HCT116 (cell line): ENCODE results near the gene NYAP1. TPM values are rescaled to one million over a fixed set of nuclear protein-coding genes. Genes with fewer than 3 reads are reported as not detected.

Experiments used
- ATAC-seq: fragments of 200-7000 bp; cut with Tn5 transposase; 2 replicates; pipeline ENCODE4 v1.9.1; 2020; ENCODE audit warnings: mild to moderate bottlenecking, moderate library complexity
- BruUV-seq: library from RNA; stranded (reverse); fragments of 400-500 nt; replicated peaks from 2 replicates; lab custom pipeline; 2021; lab: Mats Ljungman, UMichigan
- CTCF ChIA-PET: fragments of 300-600 bp; sonication (Branson Sonifier 250); formaldehyde crosslinking; loops from one replicate; lab custom pipeline; 2021; ENCODE audit warnings: antibody characterized with exemption; lab: Charles Lee
- POLR2A ChIA-PET: fragments of 300-600, 350-600 bp; sonication (Branson Sonifier 250); formaldehyde crosslinking; loops from one replicate; lab custom pipeline; 2021; ENCODE audit warnings: antibody characterized with exemption; lab: Charles Lee
- RAD21 ChIA-PET, 2 experiments: fragments of 300-600 bp; sonication (Branson Sonifier 250); formaldehyde crosslinking; loops; one replicate each; lab custom pipeline; 2023; ENCODE audit warnings: low total read pairs in 2 of 2; ENCODE audit not compliant: uncharacterized antibody in 2 of 2, unreplicated experiment in 2 of 2, low non-redundant PET in 1 of 2; lab: Charles Lee
- DNase-seq: peaks from one replicate; pipeline ENCODE4 v3.0.0-alpha.2; 2010; ENCODE audit warnings: low read depth, low spot score
- H2AFZ ChIP-seq: fragments of 200-600 bp; shearing (Covaris generic), sonication (generic); 2 replicates; pipeline ENCODE4 v1.6.1; 2017; ENCODE audit warnings: low read depth, mixed run types, mixed read lengths, antibody characterized with exemption, low read length; ENCODE audit not compliant: poor library complexity, severe bottlenecking
- H3K27ac ChIP-seq: 2 replicates; pipeline ENCODE4 v1.5.1; 2012; ENCODE audit warnings: low read depth, low read length
- H3K27me3 ChIP-seq: fragments of 200-600 bp; sonication (generic); 2 replicates; pipeline ENCODE4 v1.6.1; 2016; ENCODE audit warnings: mixed run types, low read length, mixed read lengths; ENCODE audit not compliant: insufficient read depth
- H3K36me3 ChIP-seq, 2 experiments: fragments of 200-500 bp in 1 of 2; fragments of 200-600 bp in 1 of 2; sonication (Bioruptor generic) in 1 of 2; sonication (generic) in 1 of 2; 2 replicates each; pipeline versions ENCODE4 v1.5.1 to v1.6.1; 2014 to 2016; ENCODE audit warnings: low read length in 2 of 2, inconsistent platforms in 1 of 2, mixed read lengths in 1 of 2, mixed run types in 1 of 2; ENCODE audit not compliant: insufficient read depth in 2 of 2, control insufficient read depth in 1 of 2
- H3K4me1 ChIP-seq, 2 experiments: fragments of 200-600 bp in 1 of 2; sonication (generic) in 1 of 2; 2 replicates each; pipeline versions ENCODE4 v1.5.1 to v1.6.1; 2012 to 2017; ENCODE audit warnings: low read length in 2 of 2, inconsistent platforms in 1 of 2, mild to moderate bottlenecking in 1 of 2, mixed read lengths in 1 of 2, mixed run types in 1 of 2, moderate library complexity in 1 of 2; ENCODE audit not compliant: insufficient read depth in 2 of 2, control insufficient read depth in 1 of 2
- H3K4me2 ChIP-seq: fragments of 200-600 bp; sonication (generic); 2 replicates; pipeline ENCODE4 v1.6.1; 2017; ENCODE audit warnings: mixed run types, low read length, mixed read lengths
- H3K4me3 ChIP-seq, 2 experiments: fragments of 200-600 bp in 1 of 2; sonication (generic) in 1 of 2; replicated peaks in 1 of 2; 2 replicates each; pipeline ENCODE4 v1.5.1; 2011 to 2016; ENCODE audit warnings: low read length in 2 of 2, control low read depth in 1 of 2, low read depth in 1 of 2, mild to moderate bottlenecking in 1 of 2, mixed read lengths in 1 of 2, mixed run types in 1 of 2
- H3K79me2 ChIP-seq: fragments of 200-600 bp; sonication (generic); 2 replicates; pipeline ENCODE4 v1.6.1; 2017; ENCODE audit warnings: mild to moderate bottlenecking, mixed run types, low read length, moderate library complexity, mixed read lengths; ENCODE audit not compliant: insufficient read depth
- H3K9ac ChIP-seq: fragments of 200-600 bp; sonication (generic); 2 replicates; pipeline ENCODE4 v1.6.1; 2016; ENCODE audit warnings: low read length, mixed read lengths
- H3K9me2 ChIP-seq: fragments of 200-600 bp; sonication (generic), shearing (Covaris generic); 2 replicates; pipeline ENCODE4 v1.6.1; 2017; ENCODE audit warnings: mixed run types, mild to moderate bottlenecking, moderate library complexity; ENCODE audit not compliant: insufficient read depth
- H3K9me3 ChIP-seq, 2 experiments: fragments of 200-500 bp in 1 of 2; fragments of 200-600 bp in 1 of 2; sonication (Bioruptor generic) in 1 of 2; sonication (generic) in 1 of 2; 2 replicates each; pipeline ENCODE4 v1.6.1; 2014 to 2017; ENCODE audit warnings: low read length in 2 of 2, mixed read lengths in 2 of 2, inconsistent platforms in 1 of 2, low read depth in 1 of 2, mild to moderate bottlenecking in 1 of 2, mixed run types in 1 of 2, moderate library complexity in 1 of 2; ENCODE audit not compliant: control insufficient read depth in 1 of 2, insufficient read depth in 1 of 2
- H4K20me1 ChIP-seq: fragments of 200-600 bp; sonication (generic), shearing (Covaris generic); 2 replicates; pipeline ENCODE4 v1.6.1; 2017; ENCODE audit warnings: mixed run types, mild to moderate bottlenecking, moderate library complexity; ENCODE audit not compliant: insufficient read depth
- CBX3 ChIP-seq: IDR thresholded peaks from 2 replicates; pipeline ENCODE4 v1.6.1; 2012; ENCODE audit warnings: low read depth
- EGR1 ChIP-seq: IDR thresholded peaks from 2 replicates; pipeline ENCODE4 v1.6.1; 2012; ENCODE audit warnings: low read depth
- ELF1 ChIP-seq: IDR thresholded peaks from 2 replicates; pipeline ENCODE4 v1.6.1; 2012; ENCODE audit warnings: low read depth, borderline replicate concordance
- EZH2 ChIP-seq: fragments of 200-600 bp; sonication (generic); IDR thresholded peaks from 2 replicates; pipeline ENCODE4 v1.6.1; 2017; ENCODE audit warnings: antibody characterized with exemption, mixed run types
- EZH2phosphoT487 ChIP-seq: fragments of 200-600 bp; IDR thresholded peaks from 2 replicates; pipeline ENCODE4 v1.6.1; 2018; ENCODE audit warnings: antibody characterized with exemption, borderline replicate concordance
- FOSL1 ChIP-seq: IDR thresholded peaks from 2 replicates; pipeline ENCODE4 v1.6.1; 2012; ENCODE audit warnings: low read depth
- MAX ChIP-seq: IDR thresholded peaks from 2 replicates; pipeline ENCODE4 v1.6.1; 2012
- POLR2A ChIP-seq: IDR thresholded peaks from 2 replicates; pipeline ENCODE4 v1.7.0; 2011; ENCODE audit warnings: borderline replicate concordance; ENCODE audit not compliant: insufficient read depth, insufficient read length; ENCODE audit errors: extremely low read depth
- RAD21 ChIP-seq: IDR thresholded peaks from 2 replicates; pipeline ENCODE4 v1.6.1; 2012; ENCODE audit warnings: low read depth, mild to moderate bottlenecking
- ZNF274 ChIP-seq: fragments of 200-500 bp; sonication (Bioruptor generic); IDR thresholded peaks from 2 replicates; pipeline ENCODE4 v1.6.1; 2014; ENCODE audit warnings: mild to moderate bottlenecking, low read depth, low read length, inconsistent platforms
- intact Hi-C: fragments of 100-400 bp; cut with micrococcal nuclease; formaldehyde crosslinking; loops from 2 replicates; pipeline ENCODE4 v1.10.0; 2022
- total RNA-seq: library from RNA; stranded (reverse); gene quantifications from one replicate; pipeline ENCODE4 v1.2.1, GENCODE V29; 2021; ENCODE audit not compliant: unreplicated experiment
- TF ChIP-seq, protein P1 (sequence below): IDR thresholded peaks from 2 replicates; pipeline ENCODE4 v1.6.1; 2012; ENCODE audit warnings: low read depth

NYAP1 gene
- total RNA-seq, 1 experiment from 2014 or later, result 6.7 TPM

DNA sequence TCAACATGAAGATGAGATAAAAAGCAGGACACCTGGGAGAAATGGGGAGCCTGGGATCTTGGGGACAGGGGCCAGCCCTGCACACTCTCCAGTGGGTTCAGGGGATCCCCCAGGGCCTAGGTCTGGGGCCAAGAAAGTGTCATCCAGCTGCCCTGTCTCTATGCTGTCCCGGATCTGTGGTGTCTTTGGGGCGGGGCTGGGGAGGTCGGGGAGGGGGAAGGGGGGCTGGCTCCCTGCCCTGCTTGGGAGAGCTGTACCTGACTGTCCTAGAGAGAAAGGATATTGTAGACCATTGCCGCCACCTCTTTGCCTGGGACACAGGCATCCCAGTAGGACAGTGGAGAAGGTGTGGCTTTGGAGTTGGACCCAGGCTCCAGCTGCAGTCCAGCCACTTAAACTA is 12.7 kb upstream of the NYAP1 start:
- intact Hi-C loops, result no loop called here

More for the DNA sequence above, 12.7 kb upstream of the NYAP1 start:
- H3K4me3 ChIP-seq, result no peak overlapping the region
- no peaks in the 10 kb centered on the region for H3K9me2 ChIP-seq
- DNase-seq, result no peak
- TF ChIP-seq POLR2A (no peak), FOSL1 (no peak), EZH2 (no peak), ZNF274 (no peak), CBX3 (no peak), EGR1 (no peak), ELF1 (no peak), RAD21 (no peak), MAX (no peak), EZH2phosphoT487 (no peak)
- TF ChIP-seq, protein P1, sequence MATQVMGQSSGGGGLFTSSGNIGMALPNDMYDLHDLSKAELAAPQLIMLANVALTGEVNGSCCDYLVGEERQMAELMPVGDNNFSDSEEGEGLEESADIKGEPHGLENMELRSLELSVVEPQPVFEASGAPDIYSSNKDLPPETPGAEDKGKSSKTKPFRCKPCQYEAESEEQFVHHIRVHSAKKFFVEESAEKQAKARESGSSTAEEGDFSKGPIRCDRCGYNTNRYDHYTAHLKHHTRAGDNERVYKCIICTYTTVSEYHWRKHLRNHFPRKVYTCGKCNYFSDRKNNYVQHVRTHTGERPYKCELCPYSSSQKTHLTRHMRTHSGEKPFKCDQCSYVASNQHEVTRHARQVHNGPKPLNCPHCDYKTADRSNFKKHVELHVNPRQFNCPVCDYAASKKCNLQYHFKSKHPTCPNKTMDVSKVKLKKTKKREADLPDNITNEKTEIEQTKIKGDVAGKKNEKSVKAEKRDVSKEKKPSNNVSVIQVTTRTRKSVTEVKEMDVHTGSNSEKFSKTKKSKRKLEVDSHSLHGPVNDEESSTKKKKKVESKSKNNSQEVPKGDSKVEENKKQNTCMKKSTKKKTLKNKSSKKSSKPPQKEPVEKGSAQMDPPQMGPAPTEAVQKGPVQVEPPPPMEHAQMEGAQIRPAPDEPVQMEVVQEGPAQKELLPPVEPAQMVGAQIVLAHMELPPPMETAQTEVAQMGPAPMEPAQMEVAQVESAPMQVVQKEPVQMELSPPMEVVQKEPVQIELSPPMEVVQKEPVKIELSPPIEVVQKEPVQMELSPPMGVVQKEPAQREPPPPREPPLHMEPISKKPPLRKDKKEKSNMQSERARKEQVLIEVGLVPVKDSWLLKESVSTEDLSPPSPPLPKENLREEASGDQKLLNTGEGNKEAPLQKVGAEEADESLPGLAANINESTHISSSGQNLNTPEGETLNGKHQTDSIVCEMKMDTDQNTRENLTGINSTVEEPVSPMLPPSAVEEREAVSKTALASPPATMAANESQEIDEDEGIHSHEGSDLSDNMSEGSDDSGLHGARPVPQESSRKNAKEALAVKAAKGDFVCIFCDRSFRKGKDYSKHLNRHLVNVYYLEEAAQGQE, result no peak
- TF ChIP-seq, all 23 proteins: peak for 0
- no peak for ATAC-seq
- Histone ChIP-seq H3K79me2 (no peaks in the 10 kb centered on the region), H2AFZ (no peak overlapping the region), H4K20me1 (no peaks in the 10 kb centered on the region), H3K9ac (no peak overlapping the region), H3K27me3 (no peaks in the 10 kb centered on the region), H3K36me3 (0 out of 4 replicates have a peak, but pooled peaks cover 0 to 2% of the 10 kb centered on the region in 2 experiments), H3K27ac (no peak overlapping the region), H3K9me3 (no peaks in the 10 kb centered on the region), H3K4me2 (no peak overlapping the region), H3K4me1 (peaks cover 22 to 33% of the 10 kb centered on the region in 2 experiments)
- POLR2A ChIA-PET, result no interaction called here
- no TSS peak for BruUV-seq
- RAD21 ChIA-PET, result no interaction called here
- CTCF ChIA-PET, result interaction anchor here (3.4 kb wide), 1 partner anchor 88 kb away, joined by 31 read pairs; no protein-coding TSS in a partner anchor
